ENCODE measurements around the gene DENND4C. TPM values are rescaled to one million over a fixed set of nuclear protein-coding genes. Genes with fewer than 3 reads are reported as not detected.

The DENND4C gene
- total RNA-seq (2022), result 40.1 and 46.9 TPM in 2 replicates
- percentile 90 among the genes with signal in this experiment for Bru-seq, nascent RNA
- percentile 88 among the genes with signal in this experiment for BruChase-seq, experiment 1, labeled RNA remaining after a 2-hour chase
- BruChase-seq, experiment 2, labeled RNA remaining after a 6-hour chase, result percentile 84 among the genes with signal in this experiment
- long read RNA-seq, full-length matches to known transcripts, result 10 of 24 reads
- long read RNA-seq, partial matches to known transcripts, result 5 of 24 reads
- long read RNA-seq, other reads (novel, unspliced or antisense), result 9 of 24 reads

GRCh38 chr9:19230355-19231125, at the start of gene DENND4C:
Gene DENND4C, plus strand, starts transcription at chr9:19230693. Its CDS starts 45,482 bp downstream, at chr9:19276175.
- POLR2A ChIA-PET, result interaction anchor here (0.5 to 1.5 kb wide), 6 partner anchors 29 to 102 kb away, joined by 3 to 16 read pairs (median 3); no protein-coding TSS in a partner anchor
- TF ChIP-seq CTCF (IDR thresholded peaks at IDR 0.05; ENCODE audit: insufficient read depth in 1 of 2, low read depth in 1 of 2, low read length in 1 of 2, severe bottlenecking in 1 of 2, unreplicated experiment in 1 of 2), result no peak
- Histone ChIP-seq H3K9me3 (no peaks in the 10 kb centered on the region), H3K36me3 (ENCODE audit: control insufficient read depth, insufficient read depth, low read length) (no peaks in the 10 kb centered on the region), H3K4me3 (ENCODE audit: low read depth, low read length) (peak within 1 kb of the TSS; percentile 85), H3K4me1 (peaks cover 14% of the 10 kb centered on the region), H3K27me3 (replicated peaks; ENCODE audit: control insufficient read depth, insufficient read depth, low read length) (no peaks in the 10 kb centered on the region)
- Mint-ChIP-seq H3K27ac (ENCODE audit: unreplicated experiment) (no peak within 1 kb of the TSS), H3K4me1 (ENCODE audit: low read depth, unreplicated experiment) (no peaks in the 10 kb centered on the region), H3K27me3 (ENCODE audit: insufficient read depth, unreplicated experiment) (no peaks in the 10 kb centered on the region), H3K36me3 (ENCODE audit: insufficient read depth, unreplicated experiment) (peaks cover 6% of the 10 kb centered on the region), H3K4me3 (ENCODE audit: unreplicated experiment) (no peak within 1 kb of the TSS), H3K9me3 (ENCODE audit: unreplicated experiment) (no peaks in the 10 kb centered on the region)
- BruUV-seq (replicated peaks), result no TSS peak
- CTCF ChIA-PET, result interaction anchor here (0.6 to 1.2 kb wide), 5 partner anchors 57 to 235 kb away, joined by 3 to 7 read pairs (median 5); partner anchors contain the start of gene RRAGA
- intact Hi-C loops (cut with micrococcal nuclease; ENCODE audit: unreplicated experiment), result loop anchor here (1.0 kb wide), 3 partner anchors 22 to 46 kb away; no protein-coding TSS in a partner anchor
- DNase-seq, result peak; percentile 89 to 94

DNA sequence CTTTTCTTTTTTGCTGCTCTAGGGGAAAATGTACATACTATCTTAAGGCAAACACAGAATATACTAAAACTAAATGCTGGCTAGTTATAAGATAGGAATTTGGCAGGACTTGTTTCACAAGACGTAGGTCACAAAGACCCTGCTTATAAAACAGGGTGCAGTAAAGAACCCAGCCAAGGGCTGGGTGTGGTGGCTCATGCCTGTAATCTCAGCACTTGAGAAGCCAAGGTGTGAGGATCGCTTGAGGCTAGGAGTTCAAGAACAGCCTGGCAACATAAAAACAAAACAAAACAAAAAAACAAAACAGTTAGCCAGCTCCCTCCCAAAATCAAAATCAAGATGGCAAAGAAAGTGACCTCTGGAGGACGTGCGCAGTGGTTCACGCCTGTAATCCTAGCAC, 49.5 kb upstream of the DENND4C start:
- intact Hi-C loops (cut with micrococcal nuclease; ENCODE audit: unreplicated experiment), result no loop called here
- TF ChIP-seq CTCF (IDR thresholded peaks at IDR 0.05; ENCODE audit: insufficient read depth in 1 of 2, low read depth in 1 of 2, low read length in 1 of 2, severe bottlenecking in 1 of 2, unreplicated experiment in 1 of 2), result no peak
- Mint-ChIP-seq H3K36me3 (ENCODE audit: insufficient read depth, unreplicated experiment) (no peaks in the 10 kb centered on the region), H3K4me1 (ENCODE audit: low read depth, unreplicated experiment) (no peaks in the 10 kb centered on the region), H3K9me3 (ENCODE audit: unreplicated experiment) (no peaks in the 10 kb centered on the region), H3K27ac (ENCODE audit: unreplicated experiment) (no peak overlapping the region), H3K27me3 (ENCODE audit: insufficient read depth, unreplicated experiment) (no peaks in the 10 kb centered on the region), H3K4me3 (ENCODE audit: unreplicated experiment) (no peak overlapping the region)
- no peaks in the 10 kb centered on the region for H3K27me3 ChIP-seq (replicated peaks; ENCODE audit: control insufficient read depth, insufficient read depth, low read length)
- no peaks in the 10 kb centered on the region for H3K36me3 ChIP-seq (ENCODE audit: control insufficient read depth, insufficient read depth, low read length)
- H3K4me1 ChIP-seq, result peaks cover 26% of the 10 kb centered on the region
- no peaks in the 10 kb centered on the region for H3K9me3 ChIP-seq
- no peak overlapping the region for H3K4me3 ChIP-seq (ENCODE audit: low read depth, low read length)
- DNase-seq, result no peak
- POLR2A ChIA-PET, result no interaction called here
- no TSS peak for BruUV-seq (replicated peaks)
- CTCF ChIA-PET, result no interaction called here

GRCh38 chr9:19181561-19181960, 48.9 kb upstream of the DENND4C start:
- CTCF ChIA-PET, result no interaction called here
- no peaks in the 10 kb centered on the region for H3K4me1 Mint-ChIP-seq (ENCODE audit: low read depth, unreplicated experiment)
- TF ChIP-seq CTCF (IDR thresholded peaks at IDR 0.05; ENCODE audit: insufficient read depth in 1 of 2, low read depth in 1 of 2, low read length in 1 of 2, severe bottlenecking in 1 of 2, unreplicated experiment in 1 of 2), result no peak

More at GRCh38 chr9:19181561-19181960, 48.9 kb upstream of the DENND4C start:
- no peaks in the 10 kb centered on the region for H3K9me3 Mint-ChIP-seq (ENCODE audit: unreplicated experiment)
- Histone ChIP-seq H3K36me3 (ENCODE audit: control insufficient read depth, insufficient read depth, low read length) (no peaks in the 10 kb centered on the region), H3K4me3 (ENCODE audit: low read depth, low read length) (no peak overlapping the region), H3K9me3 (no peaks in the 10 kb centered on the region), H3K27me3 (replicated peaks; ENCODE audit: control insufficient read depth, insufficient read depth, low read length) (no peaks in the 10 kb centered on the region), H3K4me1 (peaks cover 26% of the 10 kb centered on the region)
- no peak overlapping the region for H3K27ac Mint-ChIP-seq (ENCODE audit: unreplicated experiment)
- H3K4me3 Mint-ChIP-seq (ENCODE audit: unreplicated experiment), result no peak overlapping the region
- POLR2A ChIA-PET, result no interaction called here
- no peaks in the 10 kb centered on the region for H3K36me3 Mint-ChIP-seq (ENCODE audit: insufficient read depth, unreplicated experiment)
- intact Hi-C loops (cut with micrococcal nuclease; ENCODE audit: unreplicated experiment), result no loop called here
- DNase-seq, result no peak
- no TSS peak for BruUV-seq (replicated peaks)
- no peaks in the 10 kb centered on the region for H3K27me3 Mint-ChIP-seq (ENCODE audit: insufficient read depth, unreplicated experiment)

All from Caco-2 (cell line).